NCI-H1417 treated with DMSO at 0.1 percent for 48 hours (cell line): ENCODE results near the gene CARD14.

ENCODE experiments used
- DNase-seq: peaks from one replicate; lab custom pipeline; 2025; lab: John Stamatoyannopoulos, UW

Gene CARD14

GRCh38 chr17:80169784-80170500 is at the start of gene CARD14:
Gene CARD14 (plus strand): TSS chr17:80170030. CDS start chr17:80181439, 11,409 bp downstream.
- no peak for DNase-seq

DNA sequence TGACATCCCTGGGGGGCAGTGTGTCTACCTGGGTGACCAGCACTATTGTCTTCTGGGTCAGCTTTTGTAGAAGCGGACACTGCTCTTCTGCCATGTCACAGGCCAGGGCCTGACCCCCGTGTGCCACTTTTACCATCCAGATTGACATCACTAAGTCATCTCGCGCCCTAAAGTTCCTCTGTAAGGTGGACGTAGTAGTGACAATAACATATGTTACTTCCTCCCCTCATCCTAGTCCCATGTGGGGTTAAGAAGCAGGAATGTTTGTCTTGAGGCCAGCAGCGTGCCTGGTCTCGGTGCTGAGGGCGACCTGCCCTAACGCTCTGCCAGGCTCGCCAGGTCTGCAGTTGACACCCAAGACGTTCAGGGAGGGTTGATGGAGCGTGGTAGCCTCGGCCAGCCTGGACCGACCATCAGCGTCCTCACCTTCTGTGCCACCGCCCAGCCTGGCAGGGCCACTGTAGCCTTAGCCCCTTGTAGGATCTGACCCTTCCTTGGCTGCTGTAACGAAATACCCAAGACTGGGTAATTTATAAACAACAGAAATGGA is 47.7 kb upstream of the CARD14 start:
- DNase-seq: no peak

GRCh38 chr17:80122926-80123505 is 46.8 kb upstream of the CARD14 start:
- no peak for DNase-seq

DNA sequence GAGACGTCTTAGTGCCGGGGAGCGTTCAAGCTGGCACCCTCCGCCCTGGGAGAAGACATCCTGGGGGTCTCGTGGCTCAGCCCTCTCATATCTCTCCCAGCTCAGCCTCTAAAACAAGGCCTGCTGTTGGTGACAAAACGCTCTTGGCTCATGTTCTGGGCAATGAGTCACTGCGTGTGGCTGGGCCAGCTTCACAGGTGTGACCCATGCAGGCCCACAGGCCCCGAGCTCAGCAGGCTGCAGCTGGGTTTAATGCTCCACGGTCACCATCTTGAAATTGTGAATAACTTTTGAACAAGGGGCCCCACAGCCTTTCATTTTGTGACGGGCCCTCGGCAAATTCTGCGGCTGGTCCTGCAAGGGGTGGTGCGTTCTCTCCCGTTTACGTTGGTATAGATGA is 46.0 kb upstream of the CARD14 start:
- DNase-seq: no peak

DNA sequence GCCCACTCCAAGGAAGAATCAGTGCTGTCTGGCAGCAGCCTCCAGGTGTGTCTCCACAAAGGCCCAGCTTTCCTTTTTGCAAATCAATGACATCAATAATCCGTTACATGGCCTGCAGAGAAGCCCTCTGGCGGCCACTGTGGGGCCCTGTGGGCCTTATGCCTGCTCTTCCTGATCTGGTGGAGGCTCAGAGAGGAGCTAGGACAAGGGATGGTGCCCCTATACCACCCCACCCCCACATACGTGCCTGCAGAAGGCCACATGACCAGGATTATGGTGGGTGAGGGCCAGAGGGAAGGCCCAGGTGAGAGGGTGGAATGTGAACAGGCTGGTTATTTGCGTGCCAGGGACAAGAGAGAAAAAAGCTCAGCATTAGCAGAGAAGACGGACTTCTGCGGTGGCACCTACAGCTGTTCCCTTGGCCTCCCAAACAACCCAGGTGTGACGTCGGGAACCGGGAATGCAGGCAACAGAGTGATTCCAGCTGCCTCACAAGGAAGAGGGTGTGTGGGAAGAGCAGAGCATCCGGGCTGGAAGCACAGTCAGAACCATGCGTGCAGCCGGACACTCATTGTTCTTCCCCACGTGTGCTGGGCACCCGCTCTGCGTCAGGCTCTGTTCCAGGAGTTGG is 45.4 kb upstream of the CARD14 start:
- DNase-seq: no peak

GRCh38 chr17:80125656-80126448 is 44.0 kb upstream of the CARD14 start:
- no peak for DNase-seq

- no peak for DNase-seq
These were observed 43.4 kb upstream of the CARD14 start for GRCh38 chr17:80126449-80126715.

DNA sequence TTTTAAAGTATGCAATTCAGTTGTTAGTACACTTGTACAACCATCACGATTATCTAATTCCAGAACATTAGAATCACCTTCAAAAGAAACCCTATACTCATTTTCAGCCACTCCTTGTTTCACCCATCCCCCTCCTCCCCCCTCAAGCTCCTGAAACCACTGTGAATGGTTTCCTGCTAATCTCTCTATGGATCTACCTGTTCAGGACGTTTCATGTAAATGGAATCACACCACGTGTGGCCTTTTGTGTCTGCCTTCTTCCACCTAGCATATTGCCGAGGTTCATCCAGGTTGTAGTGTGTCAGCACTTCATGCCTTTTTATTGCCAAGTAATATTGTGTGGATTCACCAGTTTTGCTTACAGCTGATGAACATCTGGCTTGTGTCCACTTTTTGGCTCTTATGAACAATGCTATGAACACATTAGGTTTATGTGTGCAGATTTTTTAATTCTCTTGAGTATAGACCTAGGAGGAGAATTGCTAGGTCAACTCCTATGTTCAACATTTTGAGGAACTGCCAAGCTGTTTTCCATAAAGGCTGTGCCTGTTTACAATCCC is 40.7 kb upstream of the CARD14 start:
- no peak for DNase-seq

DNA sequence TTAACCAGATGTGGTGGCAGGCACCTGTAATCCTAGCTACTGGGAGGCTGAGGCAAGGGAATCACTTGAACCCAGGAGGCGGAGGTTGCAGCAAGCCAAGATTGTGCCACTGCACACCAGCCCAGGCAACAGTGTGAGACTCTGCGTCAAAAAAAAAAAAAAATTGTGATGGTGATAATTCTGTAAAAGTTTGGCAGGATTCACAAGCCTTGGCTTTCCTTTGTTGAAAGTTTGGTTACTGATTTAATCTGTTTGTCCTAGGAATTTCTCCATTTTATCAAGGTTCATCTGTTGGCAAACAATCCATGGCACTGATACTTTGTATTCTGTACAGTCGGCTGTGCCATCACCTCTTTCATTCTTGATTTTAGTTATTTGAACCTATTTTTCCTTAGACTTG is 38.8 kb upstream of the CARD14 start:
- no peak for DNase-seq

DNA sequence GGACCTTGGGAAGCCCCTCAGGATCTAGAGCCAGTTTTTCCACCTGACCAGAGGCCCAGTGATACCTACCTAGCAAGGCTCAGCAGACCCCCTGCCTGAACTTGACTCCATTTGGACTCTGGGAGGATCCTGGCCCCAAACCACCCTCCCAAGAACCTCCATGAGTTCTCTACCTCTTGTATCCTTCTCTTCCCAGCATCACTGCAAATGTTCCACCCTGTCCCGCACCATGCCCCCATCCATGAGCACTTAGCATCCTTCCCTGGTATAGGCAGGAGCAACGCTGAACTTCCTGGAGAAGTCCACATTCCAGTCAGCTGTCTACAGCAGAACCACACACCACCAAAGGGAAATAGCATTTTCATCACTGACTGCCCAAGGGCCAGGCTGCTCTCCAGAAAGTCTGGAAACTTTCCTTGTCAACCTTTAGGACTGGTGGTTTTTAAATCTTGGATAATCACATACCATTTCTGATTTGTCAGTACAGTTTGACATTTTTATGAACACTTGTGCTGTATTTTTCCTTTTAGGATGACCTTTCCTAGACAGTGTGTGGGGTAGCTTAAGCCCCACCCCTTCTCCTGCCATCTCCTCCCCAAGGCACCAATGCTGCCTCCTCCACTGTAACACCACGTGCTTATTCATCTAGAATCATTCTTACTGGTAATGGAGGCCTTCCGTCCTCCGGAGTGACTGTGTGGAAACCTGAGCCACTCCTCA is 36.8 kb upstream of the CARD14 start:
- DNase-seq: no peak

GRCh38 chr17:80133626-80133970 is 36.2 kb upstream of the CARD14 start:
- DNase-seq: no peak

GRCh38 chr17:80137131-80137530 is 32.7 kb upstream of the CARD14 start:
- DNase-seq: no peak

DNA sequence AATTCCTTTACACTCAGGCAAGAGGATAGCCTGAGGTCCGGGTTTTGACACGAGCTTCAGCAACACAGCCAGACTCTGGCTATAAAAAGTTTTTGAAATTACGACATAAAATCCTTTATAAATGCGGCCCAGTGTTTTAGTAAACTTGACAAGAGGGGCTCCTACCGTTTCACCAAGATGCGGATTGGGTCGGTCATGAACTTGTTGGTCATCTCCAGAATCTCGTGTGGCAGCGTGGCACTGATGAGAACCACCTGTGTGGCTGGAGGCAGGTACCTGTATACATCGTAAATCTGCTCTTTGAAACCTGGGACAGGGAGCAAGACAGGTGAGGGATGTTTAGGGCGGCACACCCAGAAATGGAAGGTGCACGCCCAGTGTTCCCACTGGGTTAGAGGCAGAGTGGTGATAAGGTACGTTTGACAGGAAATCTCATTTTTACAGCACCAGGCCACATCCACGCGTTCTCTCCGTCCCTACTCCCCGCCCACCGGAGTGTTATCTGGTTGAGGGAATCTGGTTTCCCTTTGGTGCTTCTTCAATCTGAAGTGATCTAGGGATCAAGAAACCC is 30.9 kb upstream of the CARD14 start:
- DNase-seq: no peak

DNA sequence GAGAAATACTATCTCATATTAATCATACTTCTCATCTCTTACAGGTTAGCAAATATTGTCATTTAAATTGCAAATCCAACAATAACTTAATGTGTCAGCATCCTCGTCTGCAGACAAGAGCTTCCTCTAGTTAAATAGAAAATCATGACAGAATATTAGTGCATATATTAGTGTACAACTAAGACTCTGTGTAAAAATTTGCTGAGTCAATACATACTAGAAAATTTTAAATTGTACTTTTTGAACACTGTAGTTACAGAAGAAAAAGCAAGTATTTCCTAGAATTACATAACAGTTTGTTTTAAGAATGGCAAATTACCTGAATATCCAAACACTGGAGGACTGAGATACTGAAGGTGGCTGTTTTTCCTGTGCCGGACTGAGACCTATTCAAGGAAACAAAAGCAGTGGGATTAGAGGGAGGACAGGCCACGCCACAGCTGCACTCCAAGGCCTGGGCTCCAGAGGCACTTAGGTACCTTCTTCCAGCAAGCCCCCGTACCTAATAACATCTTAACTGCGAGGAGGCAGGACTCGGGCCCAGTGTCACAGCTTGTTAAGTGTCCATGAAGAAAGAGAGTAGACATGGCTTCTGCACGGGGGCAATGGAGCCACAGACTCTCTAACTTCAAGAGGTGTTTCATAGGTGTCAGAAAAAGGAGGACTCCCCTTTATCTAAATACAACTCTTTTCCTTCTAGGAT is 28.2 kb upstream of the CARD14 start:
- DNase-seq: no peak

- DNase-seq: no peak
These were observed 26.9 kb upstream of the CARD14 start for GRCh38 chr17:80142929-80143328.

DNA sequence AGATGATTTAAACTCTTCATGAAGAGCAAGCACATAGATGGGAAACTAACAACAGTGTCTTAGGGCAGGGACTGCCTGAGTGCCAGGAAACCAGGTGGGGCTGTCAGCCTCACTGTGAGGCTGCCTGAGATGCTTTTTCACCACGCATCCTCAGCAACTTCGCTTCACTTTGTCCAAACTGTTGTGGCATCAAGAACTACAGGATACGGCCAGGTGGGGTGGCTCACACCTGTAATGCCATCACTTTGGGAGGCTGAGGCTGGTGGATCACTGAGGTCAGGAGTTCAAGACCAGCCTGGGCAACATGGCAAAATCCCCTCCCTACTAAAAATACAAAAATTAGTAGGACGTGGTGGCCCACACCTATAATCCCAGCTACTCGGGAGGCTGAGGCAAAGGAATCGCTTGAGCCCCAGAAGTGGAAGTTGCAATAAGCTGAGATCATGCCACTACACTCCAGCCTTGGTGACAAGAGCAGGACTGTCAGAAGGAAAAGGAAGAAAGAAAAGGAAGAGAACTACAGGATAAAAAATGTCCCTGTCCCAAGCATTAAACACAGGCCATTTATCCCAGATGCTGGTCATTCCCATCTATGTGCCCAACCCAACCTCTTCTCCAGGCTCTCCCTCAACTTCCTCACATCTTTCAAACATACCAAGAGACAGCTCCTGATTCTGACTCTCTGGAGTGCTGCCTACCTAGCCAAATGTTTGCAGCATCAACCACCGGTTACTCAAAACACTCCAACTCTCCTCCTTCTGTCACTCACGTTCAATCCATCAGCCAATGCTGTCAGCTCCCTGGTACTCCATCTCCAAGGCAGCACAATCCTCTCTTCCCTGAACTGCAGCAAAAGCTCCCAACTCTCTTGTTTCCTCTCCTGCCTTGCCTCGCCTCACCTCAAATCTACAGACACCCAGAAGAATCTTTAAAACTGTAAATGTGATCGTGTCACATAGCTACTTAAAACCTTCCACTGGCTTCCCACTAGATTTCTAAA is 24.5 kb upstream of the CARD14 start:
- no peak for DNase-seq

GRCh38 chr17:80146121-80147034 is 23.5 kb upstream of the CARD14 start:
- no peak for DNase-seq

- peak; percentile 87 for DNase-seq
These were observed 22.6 kb upstream of the CARD14 start, which contains the start of gene EIF4A3 for GRCh38 chr17:80147035-80147822. Gene EIF4A3 (minus strand): TSS chr17:80147128. CDS start chr17:80146961, 167 bp downstream.
